PC-3 (cell line): ENCODE data around the gene TAPT1.

Experiments
- CTCF ChIP-seq: fragments of 300-600 bp; sonication (generic); conservative IDR thresholded peaks from 2 replicates; pipeline ENCODE4 v1.5.1; 2017; ENCODE audit warnings: antibody characterized with exemption, low read depth, mild to moderate bottlenecking, low read length
- EZH2 ChIP-seq: fragments of 300-600 bp; sonication (generic); IDR thresholded peaks from one replicate; pipeline ENCODE4 v1.6.1; 2017; ENCODE audit warnings: antibody characterized with exemption, mild to moderate bottlenecking, low read length; ENCODE audit not compliant: unreplicated experiment
- EZH2phosphoT487 ChIP-seq: fragments of 300-600 bp; sonication (generic); IDR thresholded peaks from 2 replicates; pipeline ENCODE4 v1.6.1; 2018; ENCODE audit warnings: mild to moderate bottlenecking, antibody characterized with exemption, low read length, borderline replicate concordance

- no peak for TF ChIP-seq CTCF
- TF ChIP-seq EZH2phosphoT487, result no peak
- no peak for TF ChIP-seq EZH2
Measured at GRCh38 chr4:16168144-16168543, 58.1 kb downstream of the TAPT1 start.
